ENCODE measurements around the gene SIMC1.

The SIMC1 gene

GRCh38 chr5:176389135-176390123 lies 151.2 kb downstream of the SIMC1 start:
- DNase-seq (ENCODE audit: low read depth), result no peak

DNA sequence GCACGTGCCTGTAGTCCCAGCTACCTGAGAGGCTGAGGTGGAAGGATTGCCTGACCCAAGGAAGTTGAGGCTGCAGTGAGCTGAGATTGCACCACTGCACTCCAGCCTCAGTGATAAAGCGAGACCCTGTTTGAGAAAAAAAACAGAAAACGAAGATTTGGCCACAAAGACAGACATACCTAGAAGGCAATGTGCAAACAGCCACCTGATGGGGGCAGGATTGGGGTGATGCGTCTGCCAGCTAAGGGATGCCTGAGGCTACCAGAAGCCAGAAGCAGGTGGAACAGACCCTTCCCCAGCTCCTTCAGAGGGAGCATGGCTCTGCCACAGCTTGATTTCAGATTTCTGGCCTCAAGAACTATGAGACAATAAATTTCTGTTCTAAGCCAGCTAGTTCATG lies 153.3 kb downstream of the SIMC1 start:
- DNase-seq (ENCODE audit: low read depth), result no peak

DNA sequence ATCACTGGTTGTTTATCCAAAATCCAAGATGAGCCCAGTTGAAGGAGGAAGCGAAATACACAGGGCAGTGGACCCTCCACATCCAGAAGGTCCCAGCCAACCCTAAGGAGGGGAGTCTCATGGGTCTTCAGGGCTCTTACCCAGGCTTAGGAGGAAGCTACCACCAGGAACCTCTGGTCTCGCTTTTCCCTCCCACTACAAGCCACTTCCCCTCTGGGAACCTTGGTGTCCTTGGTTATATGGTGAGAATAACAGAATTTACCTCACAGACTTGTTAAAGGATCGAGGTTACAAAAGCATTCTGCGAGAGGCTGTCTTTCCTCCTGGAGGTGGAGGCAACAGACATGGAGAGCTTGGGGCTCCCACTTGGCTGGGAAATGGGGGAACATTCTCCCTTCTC lies 153.8 kb downstream of the SIMC1 start:
- no peak for DNase-seq (ENCODE audit: low read depth)

- DNase-seq (ENCODE audit: low read depth), result no peak
These were observed 154.3 kb downstream of the SIMC1 start for GRCh38 chr5:176392526-176392925.

DNA sequence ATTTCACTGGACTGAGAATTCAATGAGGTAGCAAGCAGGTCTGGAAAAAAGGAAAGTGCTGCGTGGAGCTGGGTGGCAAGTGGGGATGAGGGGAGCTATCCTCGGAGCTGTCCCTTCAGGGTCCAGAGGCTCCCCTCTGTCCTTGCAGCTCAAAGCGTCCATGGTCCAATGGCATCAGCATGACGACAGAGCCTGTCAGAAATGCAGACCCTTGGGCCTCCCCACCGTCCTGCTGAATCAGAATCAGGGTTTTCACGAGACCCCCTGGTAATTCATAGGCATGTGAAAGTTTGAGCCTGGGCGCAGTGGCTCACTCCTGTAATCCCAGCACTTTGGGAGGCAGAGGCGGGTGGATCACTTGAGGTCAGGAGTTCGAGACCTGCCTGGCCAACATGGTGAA lies 155.9 kb downstream of the SIMC1 start:
- DNase-seq (ENCODE audit: low read depth), result no peak

- DNase-seq (ENCODE audit: low read depth), result no peak
These were observed 156.9 kb downstream of the SIMC1 start for GRCh38 chr5:176394881-176395675.
